HG03469 (cell line): ENCODE measurements around the gene CLEC14A.

Source experiments
- ATAC-seq: cut with Tn5 transposase; IDR thresholded peaks from one replicate; pipeline ENCODE4 v1.9.1; 2021; ENCODE audit warnings: mild to moderate bottlenecking, moderate library complexity, moderate number of reproducible peaks; ENCODE audit not compliant: unreplicated experiment

The CLEC14A gene

GRCh38 chr14:38250331-38250730 lies 5.6 kb downstream of the CLEC14A start:
- no peak for ATAC-seq

DNA sequence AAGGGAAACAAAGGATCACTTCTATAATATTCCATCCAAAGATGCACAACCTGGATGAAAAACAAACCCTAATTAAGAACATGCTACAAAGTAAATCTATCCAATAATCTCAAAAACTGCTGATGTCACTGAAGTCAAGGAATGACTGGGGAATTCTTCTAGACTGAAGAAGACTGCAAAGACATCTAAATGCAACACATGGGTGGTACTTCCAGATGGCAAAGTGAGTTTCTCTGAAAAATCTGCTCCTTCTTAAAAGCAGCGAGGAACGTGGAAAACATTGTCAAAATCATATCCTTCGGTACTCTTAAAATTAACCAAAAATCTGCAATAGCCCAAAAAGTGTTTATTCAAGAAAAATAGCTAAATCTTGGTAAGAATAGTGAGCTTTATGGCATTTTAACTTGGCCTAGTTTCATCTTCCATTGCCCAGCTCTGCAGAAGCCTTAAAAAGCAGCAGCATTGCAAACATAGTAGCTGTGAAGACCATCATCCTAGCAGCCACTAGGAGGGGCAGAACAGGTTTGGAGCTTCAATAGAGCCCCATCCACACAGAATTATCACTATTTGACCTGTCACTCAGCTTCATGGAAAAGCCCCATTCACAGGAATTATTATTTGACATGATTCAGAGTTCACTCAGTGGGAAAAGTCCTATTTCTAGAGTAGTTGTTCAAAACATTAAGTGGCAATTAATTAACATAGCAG lies 7.4 kb downstream of the CLEC14A start:
- no peak for ATAC-seq

GRCh38 chr14:38243696-38244240 lies 12.1 kb downstream of the CLEC14A start:
- no peak for ATAC-seq

DNA sequence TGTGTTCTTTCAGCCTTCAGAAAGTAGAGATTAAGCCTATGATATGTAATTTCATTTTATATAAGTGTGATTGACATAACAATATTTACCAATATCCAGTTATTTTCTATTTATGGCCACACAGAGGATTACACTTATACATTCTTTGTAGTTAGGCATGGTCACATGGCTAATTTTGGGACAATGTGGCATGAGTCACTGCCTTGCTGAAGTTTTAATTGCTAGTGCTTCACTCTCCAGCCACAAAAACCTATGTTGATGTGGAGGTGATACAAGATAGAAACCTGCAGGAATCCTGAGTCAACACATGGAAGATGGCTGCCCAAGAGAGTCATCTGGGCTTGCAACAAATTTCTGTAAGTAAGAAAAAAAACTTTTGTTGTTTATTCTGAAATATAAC lies 17.0 kb downstream of the CLEC14A start:
- ATAC-seq, result no peak

DNA sequence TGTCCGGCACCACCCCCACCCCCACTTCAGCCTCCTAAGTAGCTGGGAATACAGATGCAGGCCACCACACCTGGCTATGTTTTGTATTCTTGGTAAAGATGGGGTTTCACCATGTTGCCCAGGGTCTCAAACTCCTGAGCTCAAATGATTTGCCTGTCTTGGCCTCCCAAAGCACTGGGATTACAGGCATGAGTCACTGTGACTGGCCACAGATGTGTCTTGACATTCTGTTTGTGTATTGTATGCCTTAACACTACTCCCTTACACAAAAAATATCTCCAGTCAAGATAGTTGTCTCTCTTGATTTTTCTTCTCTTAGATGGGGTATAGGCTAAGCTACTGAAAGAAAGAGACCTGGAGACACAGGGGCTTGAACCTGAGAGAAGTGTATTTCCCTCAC lies 17.6 kb downstream of the CLEC14A start:
- no peak for ATAC-seq

GRCh38 chr14:38233218-38233617 lies 22.7 kb downstream of the CLEC14A start:
- ATAC-seq, result no peak

- ATAC-seq, result no peak
Observed at GRCh38 chr14:38226366-38226765, 29.5 kb downstream of the CLEC14A start.

- ATAC-seq, result no peak
Observed at GRCh38 chr14:38225946-38226345, 29.9 kb downstream of the CLEC14A start.

DNA sequence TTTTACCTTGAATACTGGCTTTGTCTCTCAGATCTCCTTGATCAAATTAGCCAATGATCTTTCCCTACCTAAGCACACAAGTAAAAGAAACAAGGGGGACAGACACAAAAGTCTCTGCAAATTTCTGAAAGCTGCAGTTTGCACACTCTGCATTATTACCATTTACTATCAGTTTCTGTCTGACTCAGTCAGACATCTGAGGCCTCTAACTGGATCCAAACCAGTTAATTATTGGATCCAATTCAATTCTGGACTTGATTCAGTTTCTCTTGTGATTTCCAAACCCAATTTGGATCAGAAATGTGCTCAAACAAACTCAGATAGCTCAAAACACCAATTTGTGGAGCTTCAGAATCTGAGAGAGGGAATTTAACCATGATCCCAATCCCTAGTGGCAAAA lies 31.6 kb downstream of the CLEC14A start:
- no peak for ATAC-seq

- no peak for ATAC-seq
Observed at GRCh38 chr14:38221077-38221476, 34.8 kb downstream of the CLEC14A start.

DNA sequence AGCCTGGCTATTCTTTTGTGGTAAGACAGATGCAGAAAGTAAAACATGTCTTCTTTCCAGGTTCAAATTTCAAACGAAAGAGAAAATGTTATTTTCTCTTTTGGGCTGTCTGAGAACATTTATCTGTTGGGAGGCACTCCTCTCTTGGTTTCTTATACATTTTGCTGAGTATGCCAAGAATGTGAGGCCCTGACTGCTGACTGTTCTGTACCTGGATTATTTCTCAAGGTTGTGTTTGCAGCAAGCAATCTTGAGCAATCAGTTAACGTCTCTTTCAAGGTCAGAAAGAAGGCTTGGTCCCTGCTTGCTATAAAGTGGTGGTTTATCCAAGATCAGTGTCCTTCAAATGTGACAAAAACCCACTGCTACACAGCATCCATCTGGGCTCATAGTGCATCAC lies 38.3 kb downstream of the CLEC14A start:
- no peak for ATAC-seq

DNA sequence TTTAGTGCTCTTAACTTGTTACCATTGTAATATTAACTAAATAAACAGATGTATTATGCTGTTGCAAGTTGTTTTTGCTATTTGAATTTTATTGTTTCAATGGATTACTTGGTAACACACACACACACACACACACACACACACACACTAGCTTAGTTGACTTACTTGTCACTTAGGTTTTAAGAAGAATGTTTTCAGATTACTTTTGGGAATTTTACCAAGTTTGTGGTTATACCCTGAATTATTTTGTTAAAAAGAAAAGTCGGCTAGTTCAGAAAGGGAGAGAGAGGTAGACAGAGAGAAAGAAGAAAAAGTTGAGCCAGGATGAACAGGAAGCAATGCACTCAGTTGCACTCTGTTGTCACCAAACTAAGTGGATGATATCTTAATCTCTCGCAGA lies 42.9 kb downstream of the CLEC14A start:
- no peak for ATAC-seq

GRCh38 chr14:38212111-38212510 lies 43.8 kb downstream of the CLEC14A start:
- ATAC-seq, result no peak

DNA sequence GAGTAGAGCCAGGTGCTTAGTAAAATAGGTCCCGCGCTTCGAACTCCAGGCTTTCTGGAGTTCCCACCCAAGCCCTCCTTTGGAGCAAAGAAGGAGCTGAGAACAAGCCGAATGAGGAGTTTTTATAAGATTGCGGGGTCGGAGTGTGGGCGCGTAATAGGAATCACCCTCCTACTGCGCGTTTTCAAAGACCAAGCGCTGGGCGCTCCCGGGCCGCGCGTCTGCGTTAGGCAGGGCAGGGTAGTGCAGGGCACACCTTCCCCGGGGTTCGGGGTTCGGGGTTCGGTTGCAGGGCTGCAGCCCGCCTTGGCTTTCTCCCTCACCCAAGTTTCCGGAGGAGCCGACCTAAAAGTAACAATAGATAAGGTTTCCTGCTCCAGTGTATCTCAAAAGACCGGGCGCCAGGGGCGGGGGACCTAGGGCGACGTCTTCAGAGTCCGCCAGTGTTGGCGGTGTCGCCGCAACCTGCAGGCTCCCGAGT lies 44.6 kb downstream of the CLEC14A start:
- ATAC-seq, result no peak

DNA sequence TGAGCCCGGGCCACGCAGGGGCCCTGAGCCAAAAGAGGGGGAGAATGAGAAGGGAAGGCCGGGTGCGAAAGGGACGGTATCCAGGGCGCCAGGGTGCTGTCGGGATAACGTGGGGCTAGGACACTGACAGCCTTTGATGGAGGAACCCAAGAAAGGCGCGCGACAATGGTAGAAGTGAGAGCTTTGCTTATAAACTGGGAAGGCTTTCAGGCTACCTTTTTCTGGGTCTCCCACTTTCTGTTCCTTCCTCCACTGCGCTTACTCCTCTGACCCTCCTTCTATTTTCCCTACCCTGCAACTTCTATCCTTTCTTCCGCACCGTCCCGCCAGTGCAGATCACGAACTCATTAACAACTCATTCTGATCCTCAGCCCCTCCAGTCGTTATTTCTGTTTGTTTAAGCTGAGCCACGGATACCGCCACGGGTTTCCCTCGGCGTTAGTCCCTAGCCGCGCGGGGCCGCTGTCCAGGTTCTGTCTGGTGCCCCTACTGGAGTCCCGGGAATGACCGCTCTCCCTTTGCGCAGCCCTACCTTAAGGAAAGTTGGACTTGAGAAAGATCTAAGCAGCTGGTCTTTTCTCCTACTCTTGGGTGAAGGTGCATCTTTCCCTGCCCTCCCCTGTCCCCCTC lies 45.2 kb downstream of the CLEC14A start:
- ATAC-seq, result no peak

GRCh38 chr14:38209572-38210557 lies 46.0 kb downstream of the CLEC14A start:
- ATAC-seq, result no peak

DNA sequence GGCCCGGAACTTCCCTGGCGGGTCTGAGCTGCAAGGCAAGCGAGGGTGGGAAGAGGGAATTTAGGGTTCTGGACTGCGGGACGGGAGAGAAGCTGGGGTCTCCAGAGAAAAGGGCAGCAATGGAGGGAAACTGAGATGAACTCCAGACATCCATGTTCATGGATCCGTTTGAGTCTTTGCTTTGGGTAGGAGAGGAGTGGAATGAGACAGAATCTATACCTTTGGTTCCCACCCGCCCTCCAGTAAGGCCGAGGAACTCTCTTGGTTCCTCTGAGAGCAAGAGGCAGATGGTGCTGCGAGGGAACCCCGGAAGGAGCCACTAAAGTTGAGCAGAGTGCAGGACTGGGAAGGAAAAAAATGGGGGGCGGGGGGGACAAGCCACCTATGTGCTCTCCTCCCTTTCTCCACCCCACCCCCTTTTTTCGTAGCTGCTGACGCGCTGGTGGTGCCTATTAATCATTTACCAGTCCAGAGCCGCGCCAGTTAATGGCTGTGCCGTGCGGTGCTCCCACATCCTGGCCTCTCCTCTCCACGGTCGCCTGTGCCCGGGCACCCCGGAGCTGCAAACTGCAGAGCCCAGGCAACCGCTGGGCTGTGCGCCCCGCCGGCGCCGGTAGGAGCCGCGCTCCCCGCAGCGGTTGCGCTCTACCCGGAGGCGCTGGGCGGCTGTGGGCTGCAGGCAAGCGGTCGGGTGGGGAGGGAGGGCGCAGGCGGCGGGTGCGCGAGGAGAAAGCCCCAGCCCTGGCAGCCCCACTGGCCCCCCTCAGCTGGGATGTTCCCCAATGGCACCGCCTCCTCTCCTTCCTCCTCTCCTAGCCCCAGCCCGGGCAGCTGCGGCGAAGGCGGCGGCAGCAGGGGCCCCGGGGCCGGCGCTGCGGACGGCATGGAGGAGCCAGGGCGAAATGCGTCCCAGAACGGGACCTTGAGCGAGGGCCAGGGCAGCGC lies 47.0 kb downstream of the CLEC14A start:
- ATAC-seq, result no peak

DNA sequence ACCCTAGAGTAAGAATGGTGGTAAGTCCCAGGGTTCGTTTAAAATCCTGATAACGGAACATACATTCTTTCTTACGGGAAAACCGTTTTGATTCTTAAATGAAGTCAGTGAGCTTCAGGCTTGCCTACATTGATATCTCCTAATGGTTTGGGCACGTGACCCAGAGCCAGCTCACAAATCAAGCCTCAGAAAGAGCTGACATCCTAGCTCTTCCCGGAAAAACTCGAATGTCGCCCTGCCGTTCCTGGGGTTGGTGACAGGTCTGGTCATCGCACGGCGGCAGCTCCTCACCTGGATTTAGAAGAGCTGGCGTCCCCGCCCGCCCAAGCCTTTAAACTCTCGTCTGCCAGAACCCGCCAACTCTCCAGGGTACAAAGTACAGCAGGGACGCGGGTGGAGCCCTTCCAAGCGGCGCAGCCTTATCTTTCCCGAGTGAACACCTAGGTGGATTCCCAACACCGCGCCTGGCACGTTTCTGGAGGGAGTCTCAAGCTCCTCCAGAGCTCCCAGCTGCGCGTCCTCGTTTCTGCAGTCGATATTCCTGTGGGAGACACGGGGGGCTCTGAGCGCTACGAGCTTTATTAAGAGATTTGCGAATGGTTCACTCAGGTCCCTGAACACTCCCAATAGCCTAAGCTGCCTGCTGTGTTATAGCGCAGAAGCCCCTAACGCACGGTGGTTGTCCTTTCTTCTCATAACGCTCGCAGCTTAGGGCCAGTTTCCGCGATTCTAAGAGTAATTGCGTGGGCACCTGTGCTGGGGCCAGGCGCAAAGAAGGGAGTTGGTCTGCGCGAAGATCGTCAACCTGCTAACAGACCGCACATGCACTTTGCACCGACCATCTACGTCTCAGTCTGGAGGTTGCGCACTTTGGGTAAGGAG lies 47.9 kb downstream of the CLEC14A start, which contains the start of gene SSTR1:
Gene SSTR1, plus strand, starts transcription at position 169 of the 882 bp plus-strand sequence. CDS start 1,486 bp downstream, outside the sequence.
- no peak for ATAC-seq

DNA sequence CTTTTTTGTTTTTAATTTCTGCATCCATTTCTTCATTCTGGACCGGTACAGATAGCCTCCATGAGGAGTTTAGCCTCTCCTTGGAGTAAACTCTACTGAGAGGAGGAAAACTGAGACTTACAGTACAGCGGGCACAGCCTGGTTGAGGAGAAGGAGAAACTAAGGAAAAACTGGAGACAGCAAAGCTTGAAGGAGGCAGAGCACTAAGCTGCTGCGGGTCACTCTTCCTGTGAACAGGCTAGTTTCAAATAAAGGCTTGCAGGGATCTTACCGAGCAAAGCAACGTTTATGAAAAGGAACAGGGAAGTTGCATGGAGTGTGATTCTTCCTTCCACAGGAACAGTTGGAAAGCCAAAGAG lies 48.5 kb downstream of the CLEC14A start:
- no peak for ATAC-seq
